ENCODE data around the gene LPCAT3.

DNA sequence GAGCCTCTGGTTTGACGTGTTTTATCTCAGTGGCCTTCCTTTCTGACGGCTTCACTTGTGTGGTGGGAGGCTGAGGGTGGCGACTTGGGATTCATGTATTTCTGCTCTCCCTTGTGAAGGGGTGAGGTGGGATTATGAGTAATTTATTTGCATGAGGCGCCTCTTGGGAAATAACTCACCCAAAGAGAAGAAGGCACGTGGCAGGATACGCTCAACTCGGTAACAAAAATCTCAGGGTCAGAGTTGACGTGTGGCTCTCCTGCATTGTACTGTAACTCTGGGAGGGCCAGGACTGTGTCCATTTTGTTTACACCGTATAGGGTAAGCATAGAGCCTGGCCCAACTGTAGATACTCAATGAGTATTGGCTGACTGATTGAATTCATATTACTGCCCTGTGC is 27.6 kb upstream of the LPCAT3 start:
- TF ChIP-seq POLR2A (IDR thresholded peaks at IDR 0.05; ENCODE audit: low read length): no peak
- no peak for TF ChIP-seq GATA1 (IDR thresholded peaks at IDR 0.05; ENCODE audit: low read depth, low read length)
